ENCODE data around the gene DDX1.

- TF ChIP-seq CTCF (IDR thresholded peaks at IDR 0.05), result no peak
- TF ChIP-seq POLR2AphosphoS5 (IDR thresholded peaks at IDR 0.05; ENCODE audit: insufficient read depth in 1 of 2, low read depth in 1 of 2), result no peak
Measured at GRCh38 chr2:15633043-15633970, 41.6 kb downstream of the DDX1 start.
